Left colon (tissue), 2 donors: ENCODE results near the gene FAM234A. TPM values are rescaled to one million over a fixed set of nuclear protein-coding genes. Genes with fewer than 3 reads are reported as not detected.

ENCODE experiments used
- ATAC-seq: fragments of 200-7000 bp; cut with Tn5 transposase; one replicate; pipeline ENCODE4 v1.9.1; 2020; ENCODE audit warnings: mild to moderate bottlenecking, moderate library complexity
- DNase-seq, 2 donors: peaks; one replicate each; pipeline ENCODE4 v3.0.0-alpha.2; 2020
- intact Hi-C, 2 donors: fragments of 100-400 bp; cut with DNase I in 1 of 2; cut with micrococcal nuclease in 1 of 2; formaldehyde crosslinking; loops; one replicate each; pipeline versions ENCODE4 v1.11.2 to v1.14.0; 2022; cut with DNase I, micrococcal nuclease
- total RNA-seq, 2 donors: library from RNA; stranded (reverse); fragmentation: NEBNext Ultra II Directional; extraction: Animal tissue kit (Norgen Biotek cat#: 25700); gene quantifications; one replicate each; pipeline ENCODE4 v1.2.1, GENCODE V29; 2021
- donor health status: DM: no; HTN: no; CAD: no.
- donor health status: DM: yes; HTN: yes; CAD: no.

FAM234A gene
- total RNA-seq, 2 donors from 2014 or later: 100 to 135 TPM

- no peak for DNase-seq
- ATAC-seq: no peak
- intact Hi-C loops: no loop called here
Observed at GRCh38 chr16:311725-312124, 77.1 kb downstream of the FAM234A start.

DNA sequence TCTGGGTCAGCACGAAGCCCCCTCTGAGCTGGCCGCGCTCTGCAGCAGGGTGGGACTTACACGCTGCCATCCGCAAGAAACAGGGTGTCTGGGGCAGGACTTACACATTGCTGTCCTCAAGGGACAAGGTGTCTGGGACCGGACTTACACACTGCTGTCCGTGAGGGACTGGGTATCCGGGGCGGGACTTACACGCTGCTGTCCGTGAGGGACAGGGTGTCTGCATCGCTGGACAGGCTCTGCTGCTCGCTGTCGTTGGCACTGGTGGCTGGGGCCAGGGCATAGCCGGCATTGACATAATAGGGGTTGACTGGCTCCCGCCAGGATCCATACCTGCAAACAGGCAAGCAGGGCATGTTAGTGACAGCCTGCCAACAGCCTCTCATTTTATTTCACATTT is 79.7 kb downstream of the FAM234A start:
- intact Hi-C loops: no loop called here
- DNase-seq (no peak), ATAC-seq (no peak)

GRCh38 chr16:314795-315299 is 80.2 kb downstream of the FAM234A start:
- intact Hi-C loops: no loop called here
- DNase-seq (no peak), ATAC-seq (no peak)

Other genes with a start within 250 kb of the FAM234A start
- 10 to 100 TPM; 10.9 to 18.3 TPM for gene POLR3K, start 181.2 kb upstream of the FAM234A start, total RNA-seq
- 10 to 100 TPM; 20.7 to 24.7 TPM for gene SNRNP25, start 181.0 kb upstream of the FAM234A start, total RNA-seq
- gene RHBDF1, start 162.2 kb upstream of the FAM234A start, total RNA-seq: 10 to 100 TPM; 35.5 to 36.7 TPM
- 10 to 100 TPM; 31.5 to 36.4 TPM for gene MPG, start 156.6 kb upstream of the FAM234A start, total RNA-seq
- gene NPRL3, start 96.1 kb upstream of the FAM234A start, total RNA-seq: 10 to 100 TPM; 14.4 to 14.9 TPM
- gene HBZ, start 82.2 kb upstream of the FAM234A start, total RNA-seq: not detected
- gene HBM, start 68.8 kb upstream of the FAM234A start, total RNA-seq: not detected
- gene HBA2, start 61.9 kb upstream of the FAM234A start, total RNA-seq: 10 to 100 TPM in 1 of 2 donors, 1 to 10 TPM in 1; 4.9 to 14.0 TPM
- gene HBA1, start 58.1 kb upstream of the FAM234A start, total RNA-seq: 10 to 100 TPM in 1 of 2 donors, 1 to 10 TPM in 1; 2.4 to 20.8 TPM
- gene HBQ1, start 54.4 kb upstream of the FAM234A start, total RNA-seq: not detected
- gene LUC7L, start 5.4 kb upstream of the FAM234A start, total RNA-seq: 10 to 100 TPM; 46.5 to 48.9 TPM
- 1 to 10 TPM; 2.6 to 7.6 TPM for gene RGS11, start 41.1 kb downstream of the FAM234A start, total RNA-seq
- gene ARHGDIG, start 45.8 kb downstream of the FAM234A start, total RNA-seq: 1 to 10 TPM; 2.4 to 6.5 TPM
- gene PDIA2, start 48.3 kb downstream of the FAM234A start, total RNA-seq: 1 to 10 TPM in 1 of 2 donors, under 1 TPM in 1; 0.67 to 2.1 TPM
- 10 to 100 TPM; 32.8 to 38.4 TPM for gene AXIN1, start 117.9 kb downstream of the FAM234A start, total RNA-seq
- 10 to 100 TPM; 47.7 to 48.2 TPM for gene MRPL28, start 135.7 kb downstream of the FAM234A start, total RNA-seq
- gene PGAP6, start 147.2 kb downstream of the FAM234A start, total RNA-seq: 100 to 1,000 TPM; 116 to 130 TPM
- gene NME4, start 162.4 kb downstream of the FAM234A start, total RNA-seq: 10 to 100 TPM; 38.4 to 39.1 TPM
- gene DECR2, start 167.1 kb downstream of the FAM234A start, total RNA-seq: 10 to 100 TPM; 60.6 to 61.8 TPM
- 10 to 100 TPM; 21.2 to 23.2 TPM for gene RAB11FIP3, start 190.8 kb downstream of the FAM234A start, total RNA-seq